ENCODE data around the gene WT1.

WT1 gene

DNA sequence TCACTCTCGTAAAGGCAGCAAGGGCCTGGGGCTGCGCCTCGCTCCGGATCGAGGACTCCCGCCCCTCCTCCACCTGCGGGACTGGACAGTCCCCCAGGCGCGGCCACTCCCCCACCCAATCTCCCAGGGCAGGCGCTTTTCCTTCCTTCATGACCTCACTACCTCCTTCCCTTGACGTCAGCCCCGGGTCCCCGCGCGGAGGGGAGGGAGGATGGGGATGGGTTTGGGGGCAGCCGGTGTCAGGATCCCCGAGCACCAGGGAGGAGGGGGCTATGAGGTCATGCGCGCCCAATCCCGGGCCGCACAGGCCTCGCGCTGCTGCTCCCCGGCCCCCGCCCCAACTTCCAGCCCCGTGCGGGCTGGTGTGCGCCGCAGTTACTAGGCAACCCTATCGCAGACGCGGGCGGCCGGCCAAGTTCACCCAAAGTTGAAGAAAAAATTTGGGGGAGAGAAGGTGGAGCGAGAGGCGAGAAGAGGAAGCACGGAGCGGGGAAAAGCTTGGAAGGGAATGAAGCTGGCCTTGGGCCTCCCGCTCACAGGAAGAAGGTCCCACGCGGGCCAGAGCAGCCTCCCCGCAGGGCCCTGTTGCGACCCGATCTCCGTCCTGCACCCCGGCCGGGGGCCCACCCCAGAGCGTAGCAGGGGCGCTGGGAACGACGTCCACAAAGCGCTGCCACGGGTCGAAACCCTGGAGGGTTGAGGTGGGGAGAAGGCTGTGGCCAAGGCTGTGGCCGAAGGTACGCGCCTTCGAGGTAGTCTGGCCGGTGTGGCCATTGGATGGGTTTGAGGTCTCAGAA lies 8.3 kb downstream of the WT1 start:
- TF ChIP-seq, protein P1, sequence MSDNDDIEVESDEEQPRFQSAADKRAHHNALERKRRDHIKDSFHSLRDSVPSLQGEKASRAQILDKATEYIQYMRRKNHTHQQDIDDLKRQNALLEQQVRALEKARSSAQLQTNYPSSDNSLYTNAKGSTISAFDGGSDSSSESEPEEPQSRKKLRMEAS (IDR thresholded peaks at IDR 0.05; ENCODE audit: low read depth, low read length): no peak
- TF ChIP-seq MYC (IDR thresholded peaks at IDR 0.05; ENCODE audit: low read depth, low read length) (no peak), POLR2A (IDR thresholded peaks at IDR 0.05; ENCODE audit: extremely low read depth, insufficient read length) (no peak)
- TF ChIP-seq, protein P2, sequence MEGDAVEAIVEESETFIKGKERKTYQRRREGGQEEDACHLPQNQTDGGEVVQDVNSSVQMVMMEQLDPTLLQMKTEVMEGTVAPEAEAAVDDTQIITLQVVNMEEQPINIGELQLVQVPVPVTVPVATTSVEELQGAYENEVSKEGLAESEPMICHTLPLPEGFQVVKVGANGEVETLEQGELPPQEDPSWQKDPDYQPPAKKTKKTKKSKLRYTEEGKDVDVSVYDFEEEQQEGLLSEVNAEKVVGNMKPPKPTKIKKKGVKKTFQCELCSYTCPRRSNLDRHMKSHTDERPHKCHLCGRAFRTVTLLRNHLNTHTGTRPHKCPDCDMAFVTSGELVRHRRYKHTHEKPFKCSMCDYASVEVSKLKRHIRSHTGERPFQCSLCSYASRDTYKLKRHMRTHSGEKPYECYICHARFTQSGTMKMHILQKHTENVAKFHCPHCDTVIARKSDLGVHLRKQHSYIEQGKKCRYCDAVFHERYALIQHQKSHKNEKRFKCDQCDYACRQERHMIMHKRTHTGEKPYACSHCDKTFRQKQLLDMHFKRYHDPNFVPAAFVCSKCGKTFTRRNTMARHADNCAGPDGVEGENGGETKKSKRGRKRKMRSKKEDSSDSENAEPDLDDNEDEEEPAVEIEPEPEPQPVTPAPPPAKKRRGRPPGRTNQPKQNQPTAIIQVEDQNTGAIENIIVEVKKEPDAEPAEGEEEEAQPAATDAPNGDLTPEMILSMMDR (IDR thresholded peaks at IDR 0.05; ENCODE audit: low read depth, low read length): no peak
- no peak for DNase-seq (ENCODE audit: low read depth)
- no peak overlapping the region for H3K4me3 ChIP-seq (ENCODE audit: low read depth, low read length)

DNA sequence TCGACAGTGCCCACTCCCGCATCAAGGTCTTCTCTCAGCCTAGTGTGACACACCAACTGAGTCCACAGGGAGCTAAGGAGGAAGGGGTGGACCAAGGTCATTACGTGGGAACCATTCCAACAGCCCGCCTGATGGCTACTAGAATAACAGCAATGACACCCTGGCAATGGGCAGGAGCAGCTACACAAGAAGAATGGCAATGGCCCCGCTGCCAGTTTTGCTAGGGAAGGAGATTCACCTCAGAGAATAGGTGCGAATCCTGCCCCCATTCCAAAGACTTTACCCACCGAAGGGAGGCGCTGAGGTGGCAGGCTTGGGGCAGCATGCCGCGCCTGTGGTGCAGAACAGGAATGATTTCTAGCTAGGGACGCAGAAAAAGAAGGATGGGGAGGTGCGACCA lies 9.1 kb downstream of the WT1 start:
- TF ChIP-seq MYC (IDR thresholded peaks at IDR 0.05; ENCODE audit: low read depth, low read length) (no peak), POLR2A (IDR thresholded peaks at IDR 0.05; ENCODE audit: extremely low read depth, insufficient read length) (no peak)
- no peak for DNase-seq (ENCODE audit: low read depth)
- H3K4me3 ChIP-seq (ENCODE audit: low read depth, low read length): no peak overlapping the region

DNA sequence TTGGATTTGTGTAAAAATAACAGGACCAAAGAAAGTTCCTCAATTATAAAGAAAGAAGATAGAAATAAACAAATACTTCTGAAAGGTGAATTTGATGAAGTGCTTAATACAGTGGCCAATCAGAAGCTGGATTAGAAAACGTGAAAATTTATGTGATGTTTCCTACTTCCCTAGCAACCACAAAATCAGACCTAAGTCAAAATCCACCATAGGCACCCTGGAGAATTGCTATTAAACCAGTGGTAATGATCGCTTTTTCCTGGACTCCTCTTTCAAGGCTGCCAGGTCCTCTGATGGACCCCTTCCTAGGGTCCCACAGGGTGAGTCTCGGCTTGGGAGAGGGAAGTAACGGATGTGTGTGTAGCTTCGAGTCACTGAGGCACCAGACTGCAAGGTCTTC lies 9.6 kb downstream of the WT1 start:
- DNase-seq (ENCODE audit: low read depth): peak; percentile 21
- TF ChIP-seq, protein P1 (IDR thresholded peaks at IDR 0.05; ENCODE audit: low read depth, low read length): no peak
- no peak for TF ChIP-seq MYC (IDR thresholded peaks at IDR 0.05; ENCODE audit: low read depth, low read length)
- TF ChIP-seq, protein P2 (IDR thresholded peaks at IDR 0.05; ENCODE audit: low read depth, low read length): no peak
- no peak for TF ChIP-seq POLR2A (IDR thresholded peaks at IDR 0.05; ENCODE audit: extremely low read depth, insufficient read length)
- H3K4me3 ChIP-seq (ENCODE audit: low read depth, low read length): no peak overlapping the region

DNA sequence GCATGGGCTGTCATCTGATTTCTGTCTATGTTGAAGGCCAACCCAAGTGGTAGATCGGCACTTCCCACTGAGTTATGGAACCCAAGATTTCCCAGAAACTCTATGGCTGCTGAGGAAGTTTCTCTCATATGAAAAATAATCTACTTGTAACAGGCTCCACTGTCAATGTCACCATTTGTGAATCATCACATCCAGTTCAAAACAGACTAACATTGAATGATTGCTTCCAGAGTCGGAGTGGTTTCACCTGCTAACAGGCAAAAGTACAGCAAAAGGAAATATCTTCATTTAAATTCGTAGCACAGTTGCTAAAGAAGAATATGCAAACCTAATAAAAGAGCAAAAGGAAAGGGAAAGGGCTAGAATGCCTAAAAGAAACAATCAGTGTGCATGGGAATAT lies 12.8 kb downstream of the WT1 start:
- TF ChIP-seq, protein P2 (IDR thresholded peaks at IDR 0.05; ENCODE audit: low read depth, low read length): no peak
- TF ChIP-seq POLR2A (IDR thresholded peaks at IDR 0.05; ENCODE audit: extremely low read depth, insufficient read length) (no peak), MYC (IDR thresholded peaks at IDR 0.05; ENCODE audit: low read depth, low read length) (no peak)
- TF ChIP-seq, protein P1 (IDR thresholded peaks at IDR 0.05; ENCODE audit: low read depth, low read length): no peak

DNA sequence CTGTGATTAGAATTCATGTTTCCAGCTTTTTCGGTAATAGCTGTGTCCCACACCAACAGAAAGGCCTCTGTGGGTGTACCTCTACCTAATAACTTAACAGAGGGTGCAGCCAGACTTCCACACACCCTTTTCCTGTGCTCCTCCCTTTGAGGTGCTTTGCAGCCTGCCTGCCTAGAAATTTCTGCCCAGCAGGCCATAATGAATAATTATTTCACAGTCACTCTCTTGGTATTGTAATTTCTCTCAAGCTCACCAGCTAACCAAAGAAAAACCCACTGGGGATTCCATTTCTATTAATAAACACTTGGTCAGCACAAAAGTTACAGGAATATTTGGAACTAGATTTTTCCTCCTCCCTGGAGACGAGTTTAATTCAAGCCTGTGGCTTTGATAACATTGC lies 13.3 kb downstream of the WT1 start:
- peak overlapping the region; percentile 50 for H3K4me3 ChIP-seq (ENCODE audit: low read depth, low read length)
- TF ChIP-seq, protein P1 (IDR thresholded peaks at IDR 0.05; ENCODE audit: low read depth, low read length): no peak
- DNase-seq (ENCODE audit: low read depth): peak; percentile 69

More for the DNA sequence above, 12.8 kb downstream of the WT1 start:
- DNase-seq (ENCODE audit: low read depth): no peak
- peak overlapping the region; percentile 50 for H3K4me3 ChIP-seq (ENCODE audit: low read depth, low read length)

DNA sequence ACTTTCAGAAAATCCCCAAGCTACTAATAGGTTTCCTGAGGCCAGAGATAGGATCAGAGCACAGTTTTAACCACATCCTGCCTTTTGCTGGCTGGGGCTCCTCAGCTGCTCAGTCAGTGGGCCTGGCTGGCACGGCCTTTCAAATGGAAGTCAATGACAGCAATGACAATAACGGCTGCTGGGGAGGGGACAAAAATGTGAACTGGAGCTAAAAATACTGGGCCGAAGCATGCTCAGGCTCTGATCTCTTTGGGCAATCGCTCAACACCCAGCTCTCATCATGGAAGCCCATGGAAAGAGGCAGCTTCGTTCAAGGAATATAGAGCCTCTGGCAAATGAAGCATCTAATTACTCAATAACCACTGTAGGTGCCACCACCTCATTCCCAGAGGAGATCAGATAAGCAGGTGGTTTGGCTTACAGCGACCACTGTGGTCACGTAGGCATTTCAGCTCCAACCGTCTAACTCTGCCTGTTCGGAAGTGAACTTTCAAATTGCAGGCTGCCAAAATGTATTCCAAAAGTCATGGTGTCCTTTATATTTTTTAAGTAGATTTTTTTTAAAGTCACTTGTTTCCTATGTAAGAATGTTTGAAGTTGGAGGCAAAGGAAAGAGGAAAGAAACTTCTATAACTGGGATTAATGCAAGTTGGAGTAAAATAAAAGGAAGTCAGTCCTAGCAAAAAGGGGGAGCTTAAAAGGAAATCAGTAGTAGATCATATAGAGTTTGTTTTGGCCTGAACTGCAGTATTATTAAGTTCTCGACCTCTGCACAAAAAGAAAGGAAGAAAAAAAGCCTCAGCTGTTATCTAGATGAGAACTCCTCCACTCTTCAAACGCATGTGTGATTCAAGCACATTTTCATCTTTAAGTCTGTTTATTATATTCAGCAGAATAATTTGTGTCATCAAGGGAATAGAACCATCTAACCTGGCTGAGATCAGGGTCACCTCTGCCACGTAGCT lies 14.1 kb downstream of the WT1 start:
- DNase-seq (ENCODE audit: low read depth): peak; percentile 95
- peak overlapping the region; percentile 50 for H3K4me3 ChIP-seq (ENCODE audit: low read depth, low read length)
- TF ChIP-seq MYC (IDR thresholded peaks at IDR 0.05; ENCODE audit: low read depth, low read length) (peak; percentile 44; the same call in 1 of the 2 replicates), POLR2A (IDR thresholded peaks at IDR 0.05; ENCODE audit: extremely low read depth, insufficient read length) (no peak)
- TF ChIP-seq, protein P1 (IDR thresholded peaks at IDR 0.05; ENCODE audit: low read depth, low read length): peak; percentile 73; the same call in 1 of the 2 replicates
- TF ChIP-seq, protein P2 (IDR thresholded peaks at IDR 0.05; ENCODE audit: low read depth, low read length): no peak

All from NB4 (cell line).